K562 (cell line): ENCODE measurements around the gene SPDYE6. TPM values are rescaled to one million over a fixed set of nuclear protein-coding genes. Genes with fewer than 3 reads are reported as not detected.
"Not testable (repeated sequence)": the region's sequence is repeated elsewhere in the genome, so short reads cannot be mapped to it uniquely, and the experiment has no call there.

Experiments
- ATAC-seq: fragments of 200-7000 bp; cut with Tn5 transposase; 3 replicates; pipeline ENCODE4 v1.9.1; 2020; ENCODE audit warnings: moderate library complexity
- BruUV-seq: library from RNA; stranded (reverse); fragments of 400-500 nt; replicated peaks from 2 replicates; lab custom pipeline; 2021; lab: Mats Ljungman, UMichigan
- CTCF ChIA-PET: fragments of 300-600 bp; formaldehyde crosslinking; extraction: SDS; loops from one replicate; lab custom pipeline; 2021; ENCODE audit warnings: low intra/inter-chr PET ratio; lab: Yijun Ruan, JAX
- POLR2A ChIA-PET: fragments of 300-600, 350-650 bp; sonication (Branson Sonifier 250); formaldehyde crosslinking; extraction: SDS; loops from one replicate; lab custom pipeline; 2021; ENCODE audit warnings: antibody characterized with exemption, inconsistent platforms; lab: Yijun Ruan, JAX
- DNase-seq, 4 experiments: peaks; one replicate each; pipeline versions ENCODE4 v3.0.0 to v3.0.0-alpha.2; 2011 to 2018; ENCODE audit warnings: low spot score in 3 of 4, mixed read lengths in 3 of 4; ENCODE audit errors: extremely low read depth in 1 of 4
- FAIRE-seq: peaks from 2 replicates; lab custom pipeline; 2011; peaks lifted over from hg19 to GRCh38; lab: Jason Lieb, UNC
- H2AFZ ChIP-seq: 2 replicates; pipeline ENCODE4 v1.6.0; 2011; ENCODE audit warnings: low read depth, low read length, control low read depth, inconsistent platforms
- H3K27ac ChIP-seq: fragments of 200-600 bp; 3 replicates; pipeline ENCODE4 v1.8.0; 2011; ENCODE audit warnings: low read depth, mild to moderate bottlenecking, control low read depth, inconsistent platforms, low read length, moderate library complexity, mixed read lengths; ENCODE audit errors: extremely low read depth
- H3K27me3 ChIP-seq, 2 experiments: fragments of 300-600 bp in 1 of 2; 2 replicates in 1 of 2; 3 replicates in 1 of 2; pipeline versions ENCODE4 v1.6.0 to v1.8.0; 2011; ENCODE audit warnings: inconsistent platforms in 2 of 2, low read length in 2 of 2, mild to moderate bottlenecking in 1 of 2, mixed read lengths in 1 of 2, moderate library complexity in 1 of 2; ENCODE audit not compliant: control insufficient read depth in 2 of 2, insufficient read depth in 2 of 2
- H3K36me3 ChIP-seq: fragments of 300-600 bp; 3 replicates; pipeline ENCODE4 v1.8.0; 2011; ENCODE audit warnings: mild to moderate bottlenecking, low read length, inconsistent platforms; ENCODE audit not compliant: control insufficient read depth, insufficient read depth
- H3K4me1 ChIP-seq, 2 experiments: fragments of 200-600 bp in 1 of 2; replicated peaks in 1 of 2; 2 replicates in 1 of 2; 3 replicates in 1 of 2; pipeline versions ENCODE4 v1.5.1 to v1.8.0; 2011; ENCODE audit warnings: inconsistent platforms in 2 of 2, low read length in 2 of 2, mild to moderate bottlenecking in 1 of 2, mixed read lengths in 1 of 2, moderate library complexity in 1 of 2; ENCODE audit not compliant: control insufficient read depth in 2 of 2, insufficient read depth in 2 of 2
- H3K4me2 ChIP-seq: 2 replicates; pipeline ENCODE4 v1.6.1; 2011; ENCODE audit warnings: low read length, control low read depth, inconsistent platforms, mixed read lengths; ENCODE audit not compliant: insufficient read depth
- H3K4me3 ChIP-seq: fragments of 200-600 bp; sonication (generic), shearing (Covaris generic); 2 replicates; pipeline ENCODE4 v1.5.1; 2016; ENCODE audit warnings: control low read depth, inconsistent platforms
- H3K79me2 ChIP-seq: fragments of 200-600 bp; 3 replicates; pipeline ENCODE4 v1.8.0; 2011; ENCODE audit warnings: low read length, inconsistent platforms; ENCODE audit not compliant: control insufficient read depth, insufficient read depth
- H3K9ac ChIP-seq, 2 experiments: 2 replicates each; pipeline versions ENCODE4 v1.6.0 to v1.6.1; 2011; ENCODE audit warnings: low read depth in 2 of 2, low read length in 2 of 2, control low read depth in 1 of 2, inconsistent platforms in 1 of 2, mild to moderate bottlenecking in 1 of 2, mixed read lengths in 1 of 2; ENCODE audit not compliant: insufficient read depth in 1 of 2
- H3K9me1 ChIP-seq: one replicate; pipeline ENCODE4 v1.6.0; 2011; ENCODE audit warnings: inconsistent platforms, mild to moderate bottlenecking, low read length, moderate library complexity; ENCODE audit not compliant: control insufficient read depth, insufficient read depth
- H3K9me3 ChIP-seq: replicated peaks from 2 replicates; pipeline ENCODE4 v1.5.1; 2011; ENCODE audit warnings: low read depth, low read length, inconsistent platforms; ENCODE audit not compliant: control insufficient read depth, insufficient read depth
- H4K20me1 ChIP-seq: replicated peaks from 2 replicates; pipeline ENCODE4 v1.6.1; 2011; ENCODE audit warnings: low read length, inconsistent platforms, mixed read lengths; ENCODE audit not compliant: control insufficient read depth, insufficient read depth
- FOXK1 ChIP-seq: sonication (generic); formaldehyde crosslinking; IDR thresholded peaks from 2 replicates; pipeline ENCODE4 v1.8.0; 2022; ENCODE audit warnings: missing genetic modification reagents, mild to moderate bottlenecking, borderline replicate concordance
- IRF1 ChIP-seq: sonication (generic); formaldehyde crosslinking; IDR thresholded peaks from 2 replicates; pipeline ENCODE4 v1.8.0; 2022; ENCODE audit warnings: missing genetic modification reagents, mild to moderate bottlenecking, borderline replicate concordance
- JUND ChIP-seq, 2 experiments: IDR thresholded peaks; 2 replicates in 1 of 2; 3 replicates in 1 of 2; pipeline ENCODE4 v1.6.1; 2011; ENCODE audit warnings: borderline replicate concordance in 2 of 2, low read depth in 2 of 2, low read length in 2 of 2, improper control_type of control experiment in 1 of 2, missing biosample characterization in 1 of 2, missing genetic modification characterization in 1 of 2, missing genetic modification reagents in 1 of 2
- MYNN ChIP-seq, 2 experiments: sonication (generic); formaldehyde crosslinking in 1 of 2; IDR thresholded peaks; 2 replicates each; pipeline versions ENCODE4 v1.5.0 to v1.6.1; 2016 to 2020; ENCODE audit warnings: antibody characterized with exemption in 1 of 2, missing genetic modification reagents in 1 of 2
- SIX5 ChIP-seq, 2 experiments: IDR thresholded peaks; 2 replicates each; pipeline ENCODE4 v1.6.1; 2011; ENCODE audit warnings: low read length in 2 of 2, borderline replicate concordance in 1 of 2, low read depth in 1 of 2, mild to moderate bottlenecking in 1 of 2, moderate library complexity in 1 of 2; ENCODE audit not compliant: insufficient read depth in 1 of 2
- ZBTB1 ChIP-seq: sonication (generic); formaldehyde crosslinking; IDR thresholded peaks from 2 replicates; pipeline ENCODE4 v1.8.1; 2023; ENCODE audit warnings: missing genetic modification reagents, low read depth, mild to moderate bottlenecking, borderline replicate concordance
- WGBS: fragments of 100-300 bp; shearing (Covaris generic); methylation state at CpG from one replicate; pipeline ENCODE4 v1.1.6; 2016; ENCODE audit warnings: low coverage, mixed read lengths; ENCODE audit not compliant: insufficient coverage; ENCODE audit errors: missing lambda C conversion rate; 5-methylcytosine and 5-hydroxymethylcytosine counted together
- in situ Hi-C: fragments of 300-500 bp; cut with MboI; formaldehyde crosslinking; loops from 4 replicates; pipeline ENCODE4 v1.15.0; 2018; ENCODE audit warnings: inconsistent platforms, mixed read lengths
- intact Hi-C: fragments of 100-400 bp; cut with micrococcal nuclease; formaldehyde crosslinking; loops from 2 replicates; pipeline ENCODE4 v1.14.2; 2022
- polyA plus RNA-seq, 8 experiments: library from polyadenylated mRNA; depleted of rRNA in 4 of 8; stranded (reverse) in 5 of 8; unstranded in 3 of 8; fragments of >200 nt; fragmentation: Nextera tagmentation in 2 of 8; fragmentation: Illumina TruSeq in 1 of 8; extraction: Ambion mirVana in 2 of 8; extraction: Trizol in 1 of 8; gene quantifications; 2 replicates each; pipeline versions ENCODE4 v1.2.1 to v1.2.3, GENCODE V29; 2011 to 2014; ENCODE audit warnings: inconsistent platforms in 1 of 8, missing spikeins in 1 of 8
- total RNA-seq, 7 experiments: library from RNA; depleted of rRNA in 6 of 7; stranded (reverse); fragments of >200 nt in 6 of 7; fragmentation: Illumina TruSeq in 2 of 7; extraction: Trizol in 2 of 7; gene quantifications; 2 replicates each; pipeline versions ENCODE4 v1.2.1 to v1.2.3, GENCODE V29; 2011 to 2021; ENCODE audit warnings: low replicate concordance in 1 of 7
- TF ChIP-seq, protein P1 (sequence below), 2 experiments: fragments of 450-650 bp in 1 of 2; sonication (generic) in 1 of 2; formaldehyde crosslinking in 1 of 2; IDR thresholded peaks in 1 of 2; conservative IDR thresholded peaks in 1 of 2; 2 replicates each; pipeline versions ENCODE4 v1.6.1 to v1.8.1; 2016 to 2023; ENCODE audit warnings: mild to moderate bottlenecking in 2 of 2, moderate library complexity in 2 of 2, inconsistent platforms in 1 of 2, missing genetic modification reagents in 1 of 2
- TF ChIP-seq, protein P2 (sequence below): fragments of 450-650 bp; IDR thresholded peaks from 2 replicates; pipeline ENCODE4 v1.6.1; 2016

Gene SPDYE6
- total and polyA plus RNA-seq, 9 of the 15 experiments (the other 6 are each of a cell fraction or from before 2014, with no cell fraction given), result 0.24 to 0.35 TPM; not detected in 7

GRCh38 chr7:102325106-102325505 lies 31.1 kb downstream of the SPDYE6 start:
- H3K4me3 ChIP-seq; POLR2A ChIA-PET; ATAC-seq; FAIRE-seq; BruUV-seq; H3K9me3 ChIP-seq; H3K27ac ChIP-seq; H3K79me2 ChIP-seq; H3K9ac ChIP-seq; CTCF ChIA-PET; H3K4me2 ChIP-seq; H2AFZ ChIP-seq; DNase-seq; H3K9me1 ChIP-seq; H3K36me3 ChIP-seq; H4K20me1 ChIP-seq; intact Hi-C loops; TF ChIP-seq JUND (tag; IDR thresholded peaks at IDR 0.05; ENCODE audit: borderline replicate concordance, low read depth, low read length): not testable (repeated sequence)
- Histone ChIP-seq H3K4me1 (peaks cover 0 to 18% of the 10 kb centered on the region in 2 experiments; a peak in 2 of 5 replicates), H3K27me3 (peaks cover 35 to 56% of the 10 kb centered on the region in 2 experiments; a peak in 4 of 5 replicates)
- TF ChIP-seq, protein P1, sequence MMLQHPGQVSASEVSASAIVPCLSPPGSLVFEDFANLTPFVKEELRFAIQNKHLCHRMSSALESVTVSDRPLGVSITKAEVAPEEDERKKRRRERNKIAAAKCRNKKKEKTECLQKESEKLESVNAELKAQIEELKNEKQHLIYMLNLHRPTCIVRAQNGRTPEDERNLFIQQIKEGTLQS (IDR thresholded peaks at IDR 0.05), result peak; percentile 47
- TF ChIP-seq, protein P1 (CRISPR knock-in tag; conservative IDR thresholded peaks at IDR 0.05), result not testable (repeated sequence)
- 0 out of 2 replicates have a peak, but pooled peaks have one; percentile 7 for TF ChIP-seq JUND (IDR thresholded peaks at IDR 0.05; ENCODE audit: borderline replicate concordance, low read depth, low read length)
- 3% methylated on average over 11 of the region's 11 CpGs for WGBS
- in situ Hi-C loops, result loop anchor here (5.0 kb wide), 1 partner anchor 57 kb away; no protein-coding TSS in a partner anchor

GRCh38 chr7:102323914-102324195 lies 32.4 kb downstream of the SPDYE6 start:
- CTCF ChIA-PET, result no interaction called here
- Histone ChIP-seq H3K27me3 (peaks cover 40 to 64% of the 10 kb centered on the region in 2 experiments), H3K4me2 (no peak overlapping the region), H3K9me3 (no peaks in the 10 kb centered on the region), H3K9ac (no peak overlapping the region), H3K4me1 (peaks cover 0 to 20% of the 10 kb centered on the region in 2 experiments; a peak in 2 of 5 replicates), H4K20me1 (0 out of 2 replicates have a peak, but pooled peaks cover 7% of the 10 kb centered on the region), H3K79me2 (no peaks in the 10 kb centered on the region), H3K9me1 (no peaks in the 10 kb centered on the region), H3K36me3 (no peaks in the 10 kb centered on the region), H3K4me3 (no peak overlapping the region), H3K27ac (no peak overlapping the region), H2AFZ (no peak overlapping the region)
- no peak for DNase-seq
- POLR2A ChIA-PET, result no interaction called here
- intact Hi-C loops, result loop anchor here (5.0 kb wide), 1 partner anchor 68 kb away; no protein-coding TSS in a partner anchor
- in situ Hi-C loops, result loop anchor here (5.0 to 25.0 kb wide), 2 partner anchors 37 to 338 kb away; partner anchors contain the start of genes POLR2J2, SH2B2 and SPDYE2B
- ATAC-seq, result no peak
- WGBS, result 3% methylated on average over 5 of the region's 5 CpGs
- TF ChIP-seq SIX5 (IDR thresholded peaks at IDR 0.05; ENCODE audit: borderline replicate concordance in 1 of 2, insufficient read depth in 1 of 2, low read depth in 1 of 2, low read length in 2 of 2) (no peak), ZBTB1 (CRISPR knock-in tag) (no peak), MYNN (IDR thresholded peaks at IDR 0.05) (no peak), MYNN (CRISPR knock-in tag; IDR thresholded peaks at IDR 0.05) (no peak), IRF1 (CRISPR knock-in tag) (no peak), FOXK1 (CRISPR knock-in tag) (no peak)
- TF ChIP-seq, protein P2, sequence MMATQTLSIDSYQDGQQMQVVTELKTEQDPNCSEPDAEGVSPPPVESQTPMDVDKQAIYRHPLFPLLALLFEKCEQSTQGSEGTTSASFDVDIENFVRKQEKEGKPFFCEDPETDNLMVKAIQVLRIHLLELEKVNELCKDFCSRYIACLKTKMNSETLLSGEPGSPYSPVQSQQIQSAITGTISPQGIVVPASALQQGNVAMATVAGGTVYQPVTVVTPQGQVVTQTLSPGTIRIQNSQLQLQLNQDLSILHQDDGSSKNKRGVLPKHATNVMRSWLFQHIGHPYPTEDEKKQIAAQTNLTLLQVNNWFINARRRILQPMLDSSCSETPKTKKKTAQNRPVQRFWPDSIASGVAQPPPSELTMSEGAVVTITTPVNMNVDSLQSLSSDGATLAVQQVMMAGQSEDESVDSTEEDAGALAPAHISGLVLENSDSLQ, result 0 out of 2 replicates have a peak, but pooled peaks have one; percentile 27
- BruUV-seq, result no TSS peak
- FAIRE-seq, result no peak
